UCSD-AML1 (cell line): ENCODE measurements around the gene RAB11FIP4.
A peak's percentile ranks its signal among the peaks of the same experiment; 100 is the strongest.

ENCODE experiments used
- DNase-seq: peaks from one replicate; lab custom pipeline; 2025; ENCODE audit not compliant: unreplicated experiment; lab: John Stamatoyannopoulos, UW

Gene RAB11FIP4

GRCh38 chr17:31561469-31562375, 170.2 kb downstream of the RAB11FIP4 start:
- peak; percentile 42 for DNase-seq

- no peak for DNase-seq
Measured at GRCh38 chr17:31562376-31562840, 170.9 kb downstream of the RAB11FIP4 start.

DNA sequence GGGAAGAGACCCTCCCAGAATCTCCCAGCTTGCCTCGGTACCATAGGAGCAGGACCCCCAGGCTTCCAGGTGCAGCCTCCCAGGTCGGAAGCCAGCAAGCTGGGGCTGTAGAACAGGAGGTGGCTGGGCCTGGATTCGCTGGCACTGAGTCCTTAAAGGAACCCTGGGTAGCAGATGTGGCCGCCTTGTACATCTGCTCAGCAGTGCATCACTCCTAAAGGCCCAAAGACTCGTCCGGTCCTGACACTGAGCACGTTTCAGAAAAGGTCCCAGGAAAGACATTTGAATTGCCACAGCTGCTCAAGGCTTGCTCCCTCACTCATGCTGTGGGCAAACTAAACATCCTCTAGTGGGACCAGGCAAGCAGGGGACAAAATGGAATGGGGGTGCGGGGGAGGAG, 172.8 kb downstream of the RAB11FIP4 start:
- no peak for DNase-seq

GRCh38 chr17:31564883-31565301, 173.4 kb downstream of the RAB11FIP4 start:
- no peak for DNase-seq

- DNase-seq, result no peak
Measured at GRCh38 chr17:31565652-31566051, 174.2 kb downstream of the RAB11FIP4 start.

- no peak for DNase-seq
Measured at GRCh38 chr17:31566247-31566991, 174.9 kb downstream of the RAB11FIP4 start.

DNA sequence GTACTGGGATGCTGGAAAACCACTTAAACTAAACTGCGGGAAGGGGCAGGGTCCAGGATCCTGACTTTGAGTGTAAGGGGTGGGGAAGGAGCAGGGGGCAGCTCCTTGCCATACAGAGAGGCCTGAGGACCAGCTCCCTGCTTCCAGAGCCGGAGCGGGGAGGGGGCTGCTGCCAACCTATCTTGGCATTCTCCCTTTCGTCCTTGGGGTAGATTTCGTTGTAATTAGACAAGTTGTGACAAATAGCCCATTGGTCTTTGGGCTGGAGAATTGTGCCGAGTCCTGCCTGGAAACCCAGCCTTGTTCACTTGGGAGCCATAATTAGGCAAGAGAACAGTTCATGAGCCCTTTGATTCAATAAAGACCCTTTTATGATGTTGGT, 175.5 kb downstream of the RAB11FIP4 start:
- no peak for DNase-seq

DNA sequence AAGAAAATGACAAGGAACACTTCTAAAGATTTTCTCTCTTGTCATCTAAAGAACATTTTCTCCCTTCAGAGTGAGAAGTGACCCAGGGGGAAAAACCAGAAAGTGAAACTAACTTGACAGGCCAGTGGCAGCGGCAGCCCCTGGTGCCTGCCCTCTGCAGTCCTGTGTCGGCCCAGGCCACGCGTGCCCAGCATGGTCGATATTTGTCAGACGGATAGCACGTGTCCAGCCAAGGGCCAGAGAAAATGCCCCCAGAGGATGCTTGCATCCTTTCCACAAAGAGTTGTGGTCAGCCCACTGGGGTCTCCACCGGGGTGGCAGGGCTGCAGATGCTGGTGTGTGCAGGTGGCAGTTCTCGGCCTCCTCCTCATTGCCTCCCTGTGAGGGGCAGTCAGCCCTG, 176.6 kb downstream of the RAB11FIP4 start:
- no peak for DNase-seq

GRCh38 chr17:31568539-31568938, 177.1 kb downstream of the RAB11FIP4 start:
- DNase-seq, result no peak

GRCh38 chr17:31570231-31570630, 178.8 kb downstream of the RAB11FIP4 start:
- DNase-seq, result no peak

DNA sequence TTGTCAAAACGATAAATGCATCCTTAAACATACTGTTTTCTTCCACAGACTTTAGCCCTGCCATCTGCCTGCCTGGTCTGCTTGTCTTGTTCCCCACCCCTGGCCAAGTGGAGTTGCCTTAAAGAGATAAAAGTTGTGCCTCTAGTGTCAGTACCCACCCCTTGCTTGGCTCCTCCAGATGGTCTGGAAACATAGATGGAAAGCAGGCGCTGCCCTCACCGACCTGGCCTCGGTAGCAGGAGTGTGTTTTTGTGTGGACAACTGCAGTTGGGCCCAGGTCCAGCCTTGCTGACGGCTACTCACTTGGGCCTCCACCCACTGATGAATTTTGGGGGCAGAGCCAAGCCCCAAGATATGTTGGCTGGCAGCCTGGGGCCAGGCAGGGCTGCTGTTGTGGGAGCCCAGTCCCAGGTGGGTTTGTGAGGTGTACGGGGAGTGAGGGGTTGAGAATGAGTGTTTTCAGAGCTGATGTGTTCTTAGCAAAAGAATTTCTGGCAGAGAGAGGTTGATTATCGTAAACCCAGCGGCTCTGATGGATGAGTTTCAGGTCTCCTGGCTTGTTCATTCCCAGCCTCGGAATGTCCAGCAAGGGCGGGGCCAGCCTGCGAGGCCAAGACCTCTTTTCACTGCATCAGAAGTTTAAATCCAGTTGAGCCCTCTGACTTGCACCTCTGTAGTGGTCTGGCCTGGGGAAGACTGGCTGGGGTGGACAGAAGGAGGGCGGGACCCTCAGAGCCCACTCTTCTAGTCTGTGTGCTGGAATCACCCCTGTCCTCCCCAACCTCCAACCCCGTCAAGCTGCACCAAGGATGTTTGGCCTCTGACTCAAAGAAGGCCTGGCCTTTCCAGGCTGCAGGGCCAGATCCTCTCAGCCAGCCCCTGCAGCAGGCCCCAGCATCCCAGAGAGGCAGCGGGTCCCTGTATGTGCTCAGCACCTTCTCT, 179.7 kb downstream of the RAB11FIP4 start:
- DNase-seq, result no peak

DNA sequence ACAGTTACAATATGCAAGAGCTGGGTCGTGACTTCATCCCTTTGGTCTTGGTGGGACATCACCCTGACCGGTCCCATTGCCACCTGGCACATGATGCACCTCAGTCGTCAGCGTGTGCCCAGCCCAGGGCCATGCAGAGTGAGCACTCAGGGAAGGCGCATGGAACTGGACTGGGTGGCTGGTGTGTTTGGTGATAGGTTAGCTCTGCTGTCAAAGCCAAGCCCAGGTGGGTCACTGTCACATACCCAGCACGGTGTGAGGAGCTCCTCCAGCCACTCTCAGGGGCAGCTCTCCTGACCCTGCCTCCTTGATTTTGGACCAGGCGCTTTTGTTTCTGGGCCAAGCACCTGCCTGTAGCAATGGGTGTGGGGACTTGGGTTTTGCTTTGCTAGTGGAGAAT, 180.9 kb downstream of the RAB11FIP4 start:
- no peak for DNase-seq

- no peak for DNase-seq
Measured at GRCh38 chr17:31573047-31573446, 181.6 kb downstream of the RAB11FIP4 start.

DNA sequence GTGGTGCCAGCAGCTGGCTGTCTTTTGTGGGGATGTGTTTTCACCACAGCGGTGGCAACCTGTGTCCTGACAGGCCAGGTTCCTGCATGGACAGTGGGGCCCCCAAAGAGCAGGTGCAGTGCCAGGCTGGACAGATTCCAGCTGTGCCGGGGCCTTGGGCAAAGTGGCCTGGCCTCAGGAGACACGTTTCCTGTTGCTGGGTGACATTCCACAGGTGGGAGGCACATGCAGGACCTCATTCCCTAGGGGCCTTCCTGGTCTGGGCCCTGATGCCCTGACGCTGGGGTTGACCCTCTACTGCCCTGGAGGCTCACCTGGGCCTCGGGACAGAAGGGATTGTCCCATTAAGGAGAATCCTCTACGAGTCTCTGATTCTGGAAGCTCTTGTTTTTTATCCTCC, 182.4 kb downstream of the RAB11FIP4 start:
- no peak for DNase-seq

GRCh38 chr17:31574458-31574857, 183.0 kb downstream of the RAB11FIP4 start:
- no peak for DNase-seq

GRCh38 chr17:31575043-31575442, 183.6 kb downstream of the RAB11FIP4 start:
- no peak for DNase-seq

GRCh38 chr17:31579265-31579664, 187.8 kb downstream of the RAB11FIP4 start:
- peak; percentile 44 for DNase-seq

DNA sequence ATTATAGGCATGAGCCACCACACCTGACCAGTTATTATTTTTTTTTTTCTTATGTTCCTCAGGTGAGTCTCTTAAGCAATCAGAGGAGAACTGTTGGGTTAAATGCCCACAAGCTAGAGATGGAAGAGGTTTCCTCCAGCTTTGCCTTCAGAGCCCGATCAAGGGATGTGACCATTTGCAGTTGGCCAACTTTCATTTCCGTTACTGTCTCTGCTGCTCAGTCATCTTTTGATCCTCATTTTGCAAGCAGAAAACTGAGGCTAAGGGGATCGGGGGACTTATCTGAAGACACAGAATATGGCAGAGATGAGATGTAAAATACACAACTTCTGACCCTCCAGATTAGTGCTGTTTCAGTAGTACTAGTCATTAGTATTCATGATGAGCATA, 188.8 kb downstream of the RAB11FIP4 start:
- DNase-seq, result no peak

DNA sequence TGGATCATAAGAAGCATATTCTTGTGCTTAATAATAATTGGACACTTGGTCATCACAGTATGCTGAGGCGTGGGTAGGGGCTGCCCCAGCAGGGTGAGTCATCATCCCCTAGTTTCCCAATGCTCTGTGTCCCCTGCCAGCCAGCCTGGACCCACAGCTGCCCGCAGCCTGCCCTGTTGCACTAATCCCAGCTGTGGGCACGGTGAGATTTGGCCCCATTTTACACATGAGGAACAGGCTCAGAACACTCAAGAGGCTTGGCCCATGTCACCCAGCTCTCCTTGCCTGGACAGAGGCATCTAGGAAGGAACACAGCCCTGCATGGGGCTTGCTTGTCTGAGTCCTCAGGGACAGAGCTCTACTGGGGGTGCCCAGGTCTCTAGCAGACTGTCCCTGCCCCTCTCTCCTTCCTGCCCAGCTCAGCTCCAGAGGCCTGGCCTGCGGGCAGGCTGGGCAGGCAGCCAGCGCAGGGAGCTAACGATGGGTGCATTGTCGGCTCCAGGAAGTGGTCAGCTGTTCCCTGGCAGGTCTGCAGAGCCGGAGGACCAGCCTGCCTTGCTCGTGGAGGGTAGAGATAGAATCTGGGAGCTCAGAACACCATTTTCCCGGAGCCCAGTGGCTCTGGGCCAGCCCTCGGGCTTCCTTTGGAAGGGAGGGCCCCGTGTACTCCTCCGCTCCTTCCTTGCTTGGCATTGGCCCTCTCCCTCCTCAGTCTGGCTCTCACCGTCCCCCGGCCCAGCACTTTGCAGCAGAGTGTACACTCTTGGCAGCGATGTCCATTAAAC, 189.4 kb downstream of the RAB11FIP4 start:
- peak; percentile 76 for DNase-seq

DNA sequence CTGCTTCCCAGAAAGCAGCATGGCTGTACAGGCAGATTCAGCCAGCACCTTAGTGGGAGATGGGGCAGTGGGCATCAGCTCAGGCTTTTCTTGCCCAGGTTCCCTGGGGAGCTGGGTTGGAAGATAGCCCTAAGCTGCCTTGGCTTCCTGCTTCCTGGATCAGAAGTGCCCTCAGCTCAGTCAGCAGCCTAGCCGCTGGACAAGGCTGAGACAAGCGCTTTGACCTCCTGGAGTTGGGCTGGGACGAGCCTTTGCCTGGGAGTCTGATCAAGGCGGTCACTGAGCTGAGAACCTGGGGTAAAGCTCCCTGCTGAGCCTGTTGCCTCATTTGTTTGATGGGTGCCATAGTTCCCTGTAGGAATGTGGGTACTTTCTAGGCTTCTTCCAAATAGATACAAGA, 190.0 kb downstream of the RAB11FIP4 start:
- DNase-seq, result no peak
